ENCODE data around the gene RNF141.

The RNF141 gene

GRCh38 chr11:10497371-10498021 lies 43.5 kb downstream of the RNF141 start:
- DNase-seq: no peak

DNA sequence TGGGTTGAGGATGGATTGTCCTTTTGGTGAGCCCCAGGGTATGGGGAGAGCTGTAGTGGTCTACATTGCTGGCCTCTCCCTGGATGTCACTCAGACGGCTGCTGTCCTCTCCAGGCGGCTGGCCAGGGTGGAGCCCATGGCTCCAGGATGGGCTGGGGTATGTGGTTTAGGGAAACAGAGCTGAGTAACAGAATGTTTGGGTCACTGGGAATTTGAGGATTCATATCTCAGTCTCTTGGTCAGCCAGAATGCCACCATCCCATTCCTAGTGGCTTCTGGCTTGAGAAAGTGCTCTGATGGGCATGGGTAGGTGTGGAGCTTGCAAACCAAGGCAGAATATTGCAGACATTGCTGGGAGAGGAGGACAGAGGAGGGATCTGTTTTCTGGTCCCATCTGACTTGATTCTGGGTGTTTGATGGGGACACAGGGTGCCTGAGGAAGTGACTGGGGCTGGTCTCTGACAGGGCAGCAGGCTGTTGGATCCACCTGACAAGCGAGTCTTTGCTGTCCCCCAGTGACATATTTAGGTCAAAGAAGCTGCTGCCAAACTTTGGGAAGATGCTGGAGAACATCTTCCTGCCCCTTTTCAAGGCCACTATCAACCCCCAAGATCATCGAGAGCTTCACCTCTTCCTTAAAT lies 44.6 kb downstream of the RNF141 start:
- no peak for DNase-seq

DNA sequence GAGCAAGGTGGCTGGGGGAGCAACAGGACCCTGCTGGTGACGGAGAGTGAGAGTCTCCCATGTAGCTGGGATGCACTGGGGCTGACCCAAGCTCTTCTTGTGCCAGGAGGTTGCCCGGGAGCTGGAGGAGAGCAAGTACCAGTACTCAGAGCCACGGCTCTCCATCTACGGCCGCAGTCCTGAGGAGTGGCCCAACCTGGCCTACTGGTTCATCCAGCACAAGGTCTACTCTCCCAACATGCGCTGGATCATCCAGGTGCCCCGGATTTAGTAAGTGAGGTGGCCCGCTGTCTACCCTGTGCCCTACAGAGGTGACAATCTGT lies 45.6 kb downstream of the RNF141 start:
- no peak for DNase-seq

DNA sequence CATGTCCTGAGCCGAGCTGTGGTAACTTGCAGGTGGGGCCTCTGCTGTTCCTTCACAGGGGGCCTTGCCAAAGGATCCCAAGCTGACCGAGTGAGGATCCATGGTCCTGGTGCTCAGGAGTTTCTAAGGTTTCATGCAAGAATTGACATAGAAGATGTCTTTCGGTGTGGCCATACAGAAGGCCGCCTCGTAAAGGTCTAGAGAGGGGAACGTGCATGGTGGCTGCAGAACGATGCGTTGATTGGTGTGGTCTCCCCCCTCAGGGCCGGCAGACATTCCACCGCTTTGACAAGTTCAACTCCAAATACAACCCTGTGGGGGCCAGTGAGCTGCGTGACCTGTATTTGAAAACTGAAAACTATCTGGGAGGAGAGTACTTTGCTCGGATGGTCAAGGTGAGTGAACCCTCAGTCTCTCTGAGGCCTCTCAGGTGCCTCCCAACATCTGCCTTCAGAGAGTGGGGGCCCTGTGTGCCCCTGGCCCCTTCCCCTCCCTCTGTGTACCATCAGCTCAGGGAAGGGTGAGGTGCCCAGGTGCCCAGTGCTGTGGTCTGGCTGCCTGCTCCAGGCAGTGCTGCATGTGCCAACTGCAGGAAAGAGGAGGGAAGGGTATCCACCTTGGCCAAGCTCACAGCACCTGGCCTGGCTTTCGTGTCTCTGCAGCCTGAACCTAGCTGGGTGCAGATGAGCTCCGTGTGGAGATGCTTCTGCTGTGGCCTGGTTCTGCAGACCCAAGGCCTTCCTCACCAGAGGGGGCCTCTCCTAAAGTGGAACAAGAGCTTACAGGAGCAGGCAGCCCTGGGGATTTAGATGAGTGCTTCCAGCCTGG lies 46.1 kb downstream of the RNF141 start:
- DNase-seq: no peak

GRCh38 chr11:10493041-10493663 lies 47.8 kb downstream of the RNF141 start:
- no peak for DNase-seq

GRCh38 chr11:10492084-10492483 lies 48.9 kb downstream of the RNF141 start:
- DNase-seq: no peak

GRCh38 chr11:10490398-10491241 lies 50.4 kb downstream of the RNF141 start:
- peak; percentile 56 for DNase-seq

GRCh38 chr11:10490032-10490397 lies 51.0 kb downstream of the RNF141 start:
- DNase-seq: no peak

GRCh38 chr11:10488934-10489691 lies 51.9 kb downstream of the RNF141 start:
- DNase-seq: no peak

- DNase-seq: peak; percentile 72
These were observed 52.7 kb downstream of the RNF141 start for GRCh38 chr11:10488121-10488933.

DNA sequence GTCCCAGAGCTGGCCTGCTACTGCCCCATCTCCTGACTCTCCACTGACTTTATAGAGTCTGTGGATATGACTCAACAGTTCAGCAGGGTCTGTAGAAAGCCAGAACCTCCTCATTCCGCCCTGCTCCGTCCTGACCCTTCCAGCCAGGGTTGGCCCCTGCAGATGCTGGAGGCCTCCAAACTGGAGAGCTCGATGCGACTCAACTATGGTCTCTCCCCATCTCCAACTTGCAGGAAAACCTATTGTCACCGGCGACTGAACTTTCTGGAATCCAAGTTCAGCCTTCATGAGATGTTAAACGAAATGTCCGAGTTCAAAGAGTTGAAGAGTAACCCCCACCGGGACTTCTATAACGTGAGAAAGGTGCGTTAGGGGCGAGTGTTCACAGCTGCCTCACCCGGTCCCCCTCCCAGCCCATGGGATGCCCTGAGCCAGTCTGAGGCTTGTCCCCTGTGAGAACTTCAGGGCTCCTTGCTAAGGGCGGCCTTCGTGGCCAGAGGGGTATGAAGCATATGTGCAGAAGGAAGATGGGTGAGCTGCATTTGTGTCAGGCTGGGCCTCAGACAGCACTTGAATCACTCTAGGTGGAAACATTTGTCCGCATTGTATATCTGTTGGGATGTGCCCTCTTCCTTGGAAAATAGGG lies 53.9 kb downstream of the RNF141 start:
- no peak for DNase-seq

DNA sequence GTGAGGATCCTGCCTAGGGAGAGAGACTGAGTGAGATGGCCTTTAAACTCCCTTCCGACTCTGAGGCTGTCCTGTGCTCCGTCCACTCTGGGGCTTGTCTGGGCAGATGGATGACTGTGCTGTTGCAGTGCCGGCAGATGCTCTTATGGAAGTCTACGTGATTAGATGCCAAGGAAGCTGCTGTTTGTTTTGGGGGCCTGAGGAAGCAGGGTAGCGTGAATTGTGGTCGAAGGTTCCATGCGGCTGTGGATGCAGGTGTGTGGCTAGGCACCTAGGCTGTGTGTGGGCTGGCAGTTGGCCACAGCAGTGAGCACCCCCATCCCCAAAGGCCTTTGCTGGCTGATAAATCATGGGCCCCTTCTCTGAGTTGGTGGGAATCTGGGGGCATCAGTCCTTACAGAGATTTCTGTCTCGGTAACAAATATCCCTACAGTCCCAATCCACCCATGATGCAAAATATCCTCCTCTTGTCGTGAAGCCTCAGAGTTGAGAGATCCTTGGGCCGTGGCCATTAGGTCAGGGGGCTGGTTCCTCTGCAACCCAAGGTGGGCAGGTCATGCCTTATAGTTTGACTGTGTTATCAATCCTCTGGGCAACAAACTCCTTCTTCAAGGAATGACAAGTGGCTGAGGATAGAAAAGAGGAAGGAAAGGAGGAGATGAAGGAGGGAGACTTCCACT lies 54.7 kb downstream of the RNF141 start:
- DNase-seq: no peak

GRCh38 chr11:10485646-10486045 lies 55.3 kb downstream of the RNF141 start:
- no peak for DNase-seq

DNA sequence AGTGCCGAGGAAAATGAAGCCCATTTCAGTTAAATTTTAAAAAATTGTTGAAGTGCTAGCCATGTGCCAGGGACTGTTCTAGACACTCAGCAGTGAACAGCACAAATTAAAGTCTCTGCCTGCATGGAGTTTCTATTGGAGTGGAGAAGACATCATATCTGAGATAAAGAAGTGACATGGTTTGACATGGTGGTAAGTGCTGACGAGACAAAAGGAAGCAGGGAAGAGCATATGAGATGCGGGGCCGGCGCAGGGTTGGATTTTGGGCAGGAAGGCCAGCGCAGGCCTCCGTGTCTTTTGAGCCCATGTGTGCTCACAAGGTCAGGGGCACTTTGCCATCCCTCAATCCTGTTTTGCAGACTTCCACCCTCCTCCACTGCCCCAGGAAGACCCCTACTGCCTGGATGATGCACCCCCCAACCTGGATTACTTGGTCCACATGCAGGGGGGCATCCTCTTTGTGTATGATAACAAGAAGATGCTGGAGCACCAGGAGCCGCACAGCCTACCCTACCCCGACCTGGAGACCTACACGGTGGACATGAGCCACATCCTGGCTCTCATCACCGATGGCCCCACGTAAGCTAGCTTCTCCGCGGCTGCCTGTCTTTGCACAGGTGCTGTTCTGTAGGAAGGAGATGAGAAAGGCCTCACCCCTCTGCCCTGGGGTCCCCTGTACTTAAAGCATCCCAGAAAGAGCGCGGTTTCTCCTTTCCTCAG lies 56.4 kb downstream of the RNF141 start:
- no peak for DNase-seq

- no peak for DNase-seq
These were observed 57.4 kb downstream of the RNF141 start for GRCh38 chr11:10483584-10483983.

- no peak for DNase-seq
These were observed 57.8 kb downstream of the RNF141 start for GRCh38 chr11:10483174-10483573.

- DNase-seq: no peak
These were observed 59.2 kb downstream of the RNF141 start for GRCh38 chr11:10481560-10482349.

DNA sequence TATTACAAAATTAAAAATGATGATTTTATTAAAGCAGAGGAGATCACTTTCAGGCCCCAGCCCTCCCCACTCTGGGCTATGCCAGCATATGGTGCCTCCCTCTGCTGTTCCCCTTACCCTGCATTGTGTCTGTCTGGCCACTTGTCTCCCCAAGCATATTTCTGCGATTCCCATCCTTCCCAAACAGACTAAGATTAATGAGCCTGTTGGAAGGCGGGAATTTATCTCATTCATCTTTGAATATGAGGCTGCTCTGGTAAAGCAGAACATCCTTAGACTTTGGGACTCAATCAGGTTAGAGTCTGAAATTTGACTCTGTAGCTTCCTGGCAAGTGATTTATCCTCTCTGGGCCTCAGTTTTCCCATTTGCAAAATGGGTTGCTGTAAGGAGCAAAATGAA lies 60.2 kb downstream of the RNF141 start:
- no peak for DNase-seq

Data from 8988T (cell line).